Inferior parietal cortex (tissue), 1 donor: ENCODE measurements around the gene PCDHB11.
A peak's percentile ranks its signal among the peaks of the same experiment; 100 is the strongest.
"Not testable (repeated sequence)": the region's sequence is repeated elsewhere in the genome, so short reads cannot be mapped to it uniquely, and the experiment has no call there.

Source experiments
- DNase-seq: peaks from one replicate; pipeline ENCODE4 v3.0.0-alpha.2; 2016; ENCODE audit errors: extremely low spot score

The PCDHB11 gene

DNA sequence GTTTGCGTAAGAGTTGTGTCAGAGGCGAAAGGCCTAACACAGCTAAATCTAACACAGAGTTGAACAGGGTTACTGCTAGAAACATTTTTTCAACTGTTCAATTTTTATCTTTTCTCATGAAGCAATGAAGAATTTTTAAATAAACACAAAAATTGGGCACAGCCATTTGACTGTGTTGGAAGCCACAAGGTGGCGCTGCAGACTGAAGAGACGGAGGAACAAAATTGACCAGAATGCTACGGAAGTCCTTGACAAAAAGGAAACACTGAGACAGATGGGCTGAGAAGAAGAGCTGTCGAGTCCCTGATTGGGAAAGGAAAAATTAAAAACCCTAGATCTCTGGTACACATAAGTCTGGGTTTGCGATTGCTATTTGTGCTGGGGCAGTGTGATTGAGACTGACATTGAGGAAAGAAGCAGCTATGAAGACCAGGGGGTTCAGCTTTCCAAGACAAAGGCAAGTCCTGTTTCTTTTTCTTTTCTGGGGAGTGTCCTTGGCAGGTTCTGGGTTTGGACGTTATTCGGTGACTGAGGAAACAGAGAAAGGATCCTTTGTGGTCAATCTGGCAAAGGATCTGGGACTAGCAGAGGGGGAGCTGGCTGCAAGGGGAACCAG is 12.4 kb upstream of the PCDHB11 start, which contains the start of gene PCDHB9:
PCDHB9 (plus strand) TSS at position 265 of the 616 bp plus-strand sequence; CDS start at position 423, 158 bp downstream.
- peak; percentile 25 for DNase-seq

DNA sequence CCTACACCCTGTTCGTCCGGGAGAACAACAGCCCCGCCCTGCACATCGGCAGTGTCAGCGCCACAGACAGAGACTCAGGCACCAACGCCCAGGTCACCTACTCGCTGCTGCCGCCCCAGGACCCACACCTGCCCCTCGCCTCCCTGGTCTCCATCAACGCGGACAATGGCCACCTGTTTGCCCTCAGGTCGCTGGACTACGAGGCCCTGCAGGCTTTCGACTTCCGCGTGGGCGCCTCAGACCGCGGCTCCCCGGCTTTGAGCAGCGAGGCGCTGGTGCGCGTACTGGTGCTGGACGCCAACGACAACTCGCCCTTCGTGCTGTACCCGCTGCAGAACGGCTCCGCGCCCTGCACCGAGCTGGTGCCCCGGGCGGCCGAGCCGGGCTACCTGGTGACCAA is 10.7 kb upstream of the PCDHB11 start:
- not testable (repeated sequence) for DNase-seq

GRCh38 chr5:141189131-141189530 is 10.3 kb upstream of the PCDHB11 start:
- not testable (repeated sequence) for DNase-seq

- peak; percentile 59 for DNase-seq
Observed at GRCh38 chr5:141192110-141192725, 7.2 kb upstream of the PCDHB11 start, which contains the start of gene PCDHB10. Gene PCDHB10, plus strand, starts transcription at chr5:141192353. Its CDS starts 200 bp downstream, at chr5:141192553.

DNA sequence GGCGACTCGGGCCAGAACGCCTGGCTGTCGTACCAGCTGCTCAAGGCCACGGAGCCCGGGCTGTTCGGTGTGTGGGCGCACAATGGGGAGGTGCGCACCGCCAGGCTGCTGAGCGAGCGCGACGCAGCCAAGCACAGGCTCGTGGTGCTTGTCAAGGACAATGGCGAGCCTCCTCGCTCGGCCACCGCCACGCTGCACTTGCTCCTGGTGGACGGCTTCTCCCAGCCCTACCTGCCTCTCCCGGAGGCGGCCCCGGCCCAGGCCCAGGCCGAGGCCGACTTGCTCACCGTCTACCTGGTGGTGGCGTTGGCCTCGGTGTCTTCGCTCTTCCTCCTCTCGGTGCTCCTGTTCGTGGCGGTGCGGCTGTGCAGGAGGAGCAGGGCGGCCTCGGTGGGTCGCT is 5.1 kb upstream of the PCDHB11 start:
- not testable (repeated sequence) for DNase-seq

DNA sequence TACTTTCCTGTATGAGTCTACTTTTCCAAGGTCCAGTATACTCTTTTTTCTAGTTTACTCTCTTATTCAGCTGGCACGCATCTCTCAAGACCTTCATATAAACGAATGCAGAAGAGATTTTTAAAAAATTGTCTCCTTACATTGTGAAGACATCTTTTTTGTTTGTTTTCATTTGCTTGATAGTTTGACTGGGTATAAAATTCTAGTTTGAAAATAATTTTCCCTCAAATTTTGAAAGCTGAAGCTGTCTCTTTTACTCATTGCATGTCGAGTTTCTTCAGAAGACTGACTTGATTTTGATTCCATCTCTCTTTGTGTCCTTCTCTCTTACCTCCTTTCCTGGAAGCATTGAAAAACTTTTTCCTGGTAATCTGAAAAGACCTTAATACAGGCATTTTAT is 3.1 kb upstream of the PCDHB11 start:
- DNase-seq, result no peak

- not testable (repeated sequence) for DNase-seq
Observed at GRCh38 chr5:141201126-141201525, 1.7 kb downstream of the PCDHB11 start.

GRCh38 chr5:141201646-141202045 is 2.2 kb downstream of the PCDHB11 start:
- DNase-seq, result not testable (repeated sequence)

- peak; percentile 6 for DNase-seq
Observed at GRCh38 chr5:141208478-141208877, 9.1 kb downstream of the PCDHB11 start, which contains the start of gene PCDHB12. Gene PCDHB12, plus strand, starts transcription at chr5:141208719. Its CDS starts 189 bp downstream, at chr5:141208908.

- not testable (repeated sequence) for DNase-seq
Observed at GRCh38 chr5:141210281-141210680, 10.9 kb downstream of the PCDHB11 start.

DNA sequence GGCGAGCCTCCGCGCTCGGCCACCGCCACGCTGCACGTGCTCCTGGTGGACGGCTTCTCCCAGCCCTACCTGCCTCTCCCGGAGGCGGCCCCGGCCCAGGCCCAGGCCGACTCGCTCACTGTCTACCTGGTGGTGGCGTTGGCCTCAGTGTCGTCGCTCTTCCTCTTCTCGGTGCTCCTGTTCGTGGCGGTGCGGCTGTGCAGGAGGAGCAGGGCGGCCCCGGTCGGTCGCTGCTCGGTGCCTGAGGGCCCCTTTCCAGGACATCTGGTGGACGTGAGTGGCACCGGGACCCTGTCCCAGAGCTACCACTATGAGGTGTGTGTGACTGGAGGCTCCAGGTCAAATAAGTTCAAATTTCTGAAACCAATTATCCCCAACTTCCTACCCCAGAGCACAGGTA is 11.4 kb downstream of the PCDHB11 start:
- not testable (repeated sequence) for DNase-seq

DNA sequence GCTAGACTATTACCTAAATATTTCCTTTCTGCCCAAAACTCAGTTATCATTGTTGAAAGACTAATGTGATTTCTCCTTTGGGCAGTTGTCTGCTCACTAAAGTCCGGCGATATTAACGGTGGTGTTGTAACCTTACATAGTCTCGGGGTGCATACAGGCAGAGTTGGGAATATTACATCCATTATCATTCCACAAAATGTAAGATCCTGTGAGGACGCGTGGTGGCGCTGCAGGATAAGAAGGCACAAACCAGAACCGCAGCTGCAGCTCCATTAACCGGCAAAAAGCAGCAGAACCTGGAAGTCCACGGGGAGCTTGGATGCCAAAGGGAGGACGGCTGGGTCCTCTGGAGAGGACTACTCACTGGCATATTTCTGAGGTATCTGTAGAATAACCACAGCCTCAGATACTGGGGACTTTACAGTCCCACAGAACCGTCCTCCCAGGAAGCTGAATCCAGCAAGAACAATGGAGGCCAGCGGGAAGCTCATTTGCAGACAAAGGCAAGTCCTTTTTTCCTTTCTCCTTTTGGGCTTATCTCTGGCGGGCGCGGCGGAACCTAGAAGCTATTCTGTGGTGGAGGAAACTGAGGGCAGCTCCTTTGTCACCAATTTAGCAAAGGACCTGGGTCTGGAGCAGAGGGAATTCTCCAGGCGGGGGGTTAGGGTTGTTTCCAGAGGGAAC is 14.4 kb downstream of the PCDHB11 start, which contains the start of gene PCDHB13:
PCDHB13 (plus strand) TSS at position 264 of the 684 bp plus-strand sequence; CDS start at position 469, 205 bp downstream.
- DNase-seq, result peak; percentile 12

DNA sequence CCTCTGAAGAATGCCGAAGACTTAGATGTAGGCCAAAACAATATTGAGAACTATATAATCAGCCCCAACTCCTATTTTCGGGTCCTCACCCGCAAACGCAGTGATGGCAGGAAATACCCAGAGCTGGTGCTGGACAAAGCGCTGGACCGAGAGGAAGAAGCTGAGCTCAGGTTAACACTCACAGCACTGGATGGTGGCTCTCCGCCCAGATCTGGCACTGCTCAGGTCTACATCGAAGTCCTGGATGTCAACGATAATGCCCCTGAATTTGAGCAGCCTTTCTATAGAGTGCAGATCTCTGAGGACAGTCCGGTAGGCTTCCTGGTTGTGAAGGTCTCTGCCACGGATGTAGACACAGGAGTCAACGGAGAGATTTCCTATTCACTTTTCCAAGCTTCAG is 15.2 kb downstream of the PCDHB11 start:
- not testable (repeated sequence) for DNase-seq

DNA sequence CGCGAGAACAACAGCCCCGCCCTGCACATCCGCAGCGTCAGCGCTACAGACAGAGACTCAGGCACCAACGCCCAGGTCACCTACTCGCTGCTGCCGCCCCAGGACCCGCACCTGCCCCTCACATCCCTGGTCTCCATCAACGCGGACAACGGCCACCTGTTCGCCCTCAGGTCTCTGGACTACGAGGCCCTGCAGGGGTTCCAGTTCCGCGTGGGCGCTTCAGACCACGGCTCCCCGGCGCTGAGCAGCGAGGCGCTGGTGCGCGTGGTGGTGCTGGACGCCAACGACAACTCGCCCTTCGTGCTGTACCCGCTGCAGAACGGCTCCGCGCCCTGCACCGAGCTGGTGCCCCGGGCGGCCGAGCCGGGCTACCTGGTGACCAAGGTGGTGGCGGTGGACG is 16.1 kb downstream of the PCDHB11 start:
- not testable (repeated sequence) for DNase-seq

DNA sequence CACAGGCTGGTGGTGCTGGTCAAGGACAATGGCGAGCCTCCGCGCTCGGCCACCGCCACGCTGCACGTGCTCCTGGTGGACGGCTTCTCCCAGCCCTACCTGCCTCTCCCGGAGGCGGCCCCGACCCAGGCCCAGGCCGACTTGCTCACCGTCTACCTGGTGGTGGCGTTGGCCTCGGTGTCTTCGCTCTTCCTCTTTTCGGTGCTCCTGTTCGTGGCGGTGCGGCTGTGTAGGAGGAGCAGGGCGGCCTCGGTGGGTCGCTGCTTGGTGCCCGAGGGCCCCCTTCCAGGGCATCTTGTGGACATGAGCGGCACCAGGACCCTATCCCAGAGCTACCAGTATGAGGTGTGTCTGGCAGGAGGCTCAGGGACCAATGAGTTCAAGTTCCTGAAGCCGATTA is 16.6 kb downstream of the PCDHB11 start:
- DNase-seq, result not testable (repeated sequence)

DNA sequence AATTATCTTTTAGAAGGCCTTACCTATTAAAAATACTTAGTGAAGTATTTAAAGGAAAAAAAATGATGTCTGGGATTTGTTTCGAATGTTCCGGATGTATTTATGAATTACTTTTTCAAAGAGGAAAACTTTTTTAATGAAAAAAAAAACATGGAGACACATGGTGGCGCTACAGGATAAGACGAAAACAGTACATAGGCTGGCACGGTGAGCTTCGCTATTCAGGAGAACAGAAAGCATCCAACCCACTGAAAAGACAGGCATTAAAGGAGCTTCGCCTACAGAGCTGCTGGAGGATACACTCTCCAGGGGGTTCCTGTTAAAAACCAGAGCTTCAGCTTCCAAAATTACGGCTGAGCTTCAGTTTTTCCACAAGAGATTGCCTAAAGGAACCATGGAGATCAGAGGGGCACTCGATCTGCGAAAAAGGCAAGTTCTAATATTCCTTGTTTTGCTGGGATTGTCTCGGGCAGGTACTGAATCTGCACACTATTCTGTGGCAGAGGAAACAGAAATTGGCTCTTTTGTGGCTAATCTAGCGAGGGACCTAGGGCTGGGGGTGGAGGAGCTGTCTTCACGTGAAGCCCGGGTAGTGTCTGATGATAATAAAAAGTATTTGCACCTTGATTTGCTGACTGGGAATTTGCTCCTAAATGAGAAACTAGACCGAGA is 23.8 kb downstream of the PCDHB11 start, which contains the start of gene PCDHB14:
PCDHB14 (plus strand) TSS at position 232 of the 672 bp plus-strand sequence; CDS start at position 395, 163 bp downstream.
- DNase-seq, result peak; percentile 20

DNA sequence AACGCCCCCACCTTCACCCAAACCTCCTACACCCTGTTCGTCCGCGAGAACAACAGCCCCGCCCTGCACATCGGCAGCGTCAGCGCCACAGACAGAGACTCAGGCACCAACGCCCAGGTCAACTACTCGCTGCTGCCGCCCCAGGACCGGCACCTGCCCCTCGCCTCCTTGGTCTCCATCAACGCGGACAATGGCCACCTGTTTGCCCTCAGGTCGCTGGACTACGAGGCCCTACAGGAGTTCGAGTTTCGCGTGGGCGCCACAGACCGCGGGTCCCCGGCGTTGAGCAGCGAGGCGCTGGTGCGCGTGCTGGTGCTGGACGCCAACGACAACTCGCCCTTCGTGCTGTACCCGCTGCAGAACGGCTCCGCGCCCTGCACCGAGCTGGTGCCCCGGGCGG is 25.4 kb downstream of the PCDHB11 start:
- DNase-seq, result not testable (repeated sequence)

DNA sequence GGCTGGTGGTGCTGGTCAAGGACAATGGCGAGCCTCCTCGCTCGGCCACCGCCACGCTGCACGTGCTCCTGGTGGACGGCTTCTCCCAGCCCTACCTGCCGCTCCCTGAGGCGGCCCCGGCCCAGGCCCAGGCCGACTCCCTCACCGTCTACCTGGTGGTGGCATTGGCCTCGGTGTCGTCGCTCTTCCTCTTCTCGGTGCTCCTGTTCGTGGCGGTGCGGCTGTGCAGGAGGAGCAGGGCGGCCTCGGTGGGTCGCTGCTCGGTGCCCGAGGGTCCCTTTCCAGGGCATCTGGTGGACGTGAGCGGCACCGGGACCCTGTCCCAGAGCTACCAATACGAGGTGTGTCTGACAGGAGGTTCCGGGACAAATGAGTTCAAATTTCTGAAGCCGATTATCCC is 26.0 kb downstream of the PCDHB11 start:
- DNase-seq, result not testable (repeated sequence)

- DNase-seq, result no peak
Observed at GRCh38 chr5:141234109-141234667, 34.8 kb downstream of the PCDHB11 start.

DNA sequence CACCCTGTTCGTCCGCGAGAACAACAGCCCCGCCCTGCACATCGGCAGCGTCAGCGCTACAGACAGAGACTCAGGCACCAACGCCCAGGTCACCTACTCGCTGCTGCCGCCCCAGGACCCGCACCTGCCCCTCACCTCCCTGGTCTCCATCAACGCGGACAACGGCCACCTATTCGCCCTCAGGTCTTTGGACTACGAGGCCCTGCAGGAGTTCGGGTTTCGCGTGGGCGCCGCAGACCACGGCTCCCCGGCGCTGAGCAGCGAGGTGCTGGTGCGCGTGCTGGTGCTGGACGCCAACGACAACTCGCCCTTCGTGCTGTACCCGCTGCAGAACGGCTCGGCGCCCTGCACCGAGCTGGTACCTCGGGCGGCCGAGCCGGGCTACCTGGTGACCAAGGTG is 36.5 kb downstream of the PCDHB11 start:
- DNase-seq, result not testable (repeated sequence)
